ENCODE data around the gene DRC7. TPM values are rescaled to one million over a fixed set of nuclear protein-coding genes. Genes with fewer than 3 reads are reported as not detected.
"Not testable (repeated sequence)": the region's sequence is repeated elsewhere in the genome, so short reads cannot be mapped to it uniquely, and the experiment has no call there.

DRC7 gene
- total RNA-seq, 4 donors from 2014 or later: 0.22 to 7.1 TPM; not detected in 2

GRCh38 chr16:57727610-57728009 is 33.0 kb downstream of the DRC7 start:
- no peaks in the 10 kb centered on the region for H3K9me3 ChIP-seq
- H3K36me3 ChIP-seq: no peaks in the 10 kb centered on the region
- no peak overlapping the region for H3K4me3 ChIP-seq (replicated peaks in 1 of 3)
- intact Hi-C loops (cut with DNase I): loop anchor here (10.0 kb wide), 1 partner anchor 153 kb away; no protein-coding TSS in a partner anchor
- H3K27me3 ChIP-seq: no peaks in the 10 kb centered on the region
- WGBS, 2 donors: 57 to 72% methylated on average over 2 to 4 of the region's 4 CpGs
- no peak for DNase-seq
- H3K4me1 ChIP-seq: no peaks in the 10 kb centered on the region
- H3K27ac ChIP-seq: no peak overlapping the region
- TF ChIP-seq POLR2A (IDR thresholded peaks at IDR 0.05) (no peak), CTCF (IDR thresholded peaks at IDR 0.05) (no peak)

- no peaks in the 10 kb centered on the region for H3K4me1 ChIP-seq
- WGBS, 2 donors: 93 to 95% methylated on average over 8 to 11 of the region's 14 CpGs
Measured at GRCh38 chr16:57728336-57729181, 34.0 kb downstream of the DRC7 start.

GRCh38 chr16:57729182-57729484 is 34.5 kb downstream of the DRC7 start:
- no peak overlapping the region for H3K4me3 ChIP-seq (replicated peaks in 1 of 3)
- H3K27ac ChIP-seq: no peak overlapping the region
- H3K36me3 ChIP-seq: no peaks in the 10 kb centered on the region
- 92 to 93% methylated on average over 1 of the region's 1 CpG for WGBS, 2 donors
- no peak for TF ChIP-seq POLR2A (IDR thresholded peaks at IDR 0.05)
- no peak for TF ChIP-seq CTCF (IDR thresholded peaks at IDR 0.05)
- H3K27me3 ChIP-seq: no peaks in the 10 kb centered on the region
- no peaks in the 10 kb centered on the region for H3K4me1 ChIP-seq
- DNase-seq: no peak
- no peaks in the 10 kb centered on the region for H3K9me3 ChIP-seq
- intact Hi-C loops (cut with DNase I): loop anchor here (10.0 kb wide), 1 partner anchor 154 kb away; no protein-coding TSS in a partner anchor

More at GRCh38 chr16:57728336-57729181, 34.0 kb downstream of the DRC7 start:
- no peak overlapping the region for H3K27ac ChIP-seq
- TF ChIP-seq POLR2A (IDR thresholded peaks at IDR 0.05): no peak
- TF ChIP-seq CTCF (IDR thresholded peaks at IDR 0.05): no peak
- no peaks in the 10 kb centered on the region for H3K36me3 ChIP-seq
- intact Hi-C loops (cut with DNase I): loop anchor here (10.0 kb wide), 1 partner anchor 154 kb away; no protein-coding TSS in a partner anchor
- no peaks in the 10 kb centered on the region for H3K27me3 ChIP-seq
- no peaks in the 10 kb centered on the region for H3K9me3 ChIP-seq
- no peak overlapping the region for H3K4me3 ChIP-seq (replicated peaks in 1 of 3)
- DNase-seq: no peak

- intact Hi-C loops (cut with DNase I): loop anchor here (10.0 kb wide), 1 partner anchor 155 kb away; no protein-coding TSS in a partner anchor
- H3K4me1 ChIP-seq; DNase-seq; H3K4me3 ChIP-seq (replicated peaks in 1 of 3); H3K27ac ChIP-seq; H3K9me3 ChIP-seq; H3K36me3 ChIP-seq; H3K27me3 ChIP-seq: not testable (repeated sequence)
- 93 to 95% methylated on average over 6 of the region's 6 CpGs for WGBS, 2 donors
Measured at GRCh38 chr16:57729852-57730251, 35.2 kb downstream of the DRC7 start.

- Histone ChIP-seq H3K36me3 (no peaks in the 10 kb centered on the region), H3K4me1 (peaks cover 7 to 8% of the 10 kb centered on the region in 2 donors), H3K9me3 (no peaks in the 10 kb centered on the region), H3K27ac (no peak overlapping the region), H3K4me3 (replicated peaks in 1 of 3) (no peak overlapping the region), H3K27me3 (no peaks in the 10 kb centered on the region)
- 61 to 66% methylated on average over 13 of the region's 13 CpGs for WGBS, 2 donors
- intact Hi-C loops (cut with DNase I): no loop called here
- TF ChIP-seq POLR2A (IDR thresholded peaks at IDR 0.05): no peak
- TF ChIP-seq CTCF (IDR thresholded peaks at IDR 0.05): no peak
- no peak for DNase-seq
Measured at GRCh38 chr16:57730771-57731730, 36.4 kb downstream of the DRC7 start.

Measured in thyroid gland (tissue), 4 donors.